Muscle layer of duodenum (tissue), 2 donors: Measurements from ENCODE around the gene TRPC5OS.

ENCODE experiments used
- H3K27ac ChIP-seq: one replicate; pipeline ENCODE4 v1.7.0; 2013; ENCODE audit warnings: mild to moderate bottlenecking, low read length
- H3K27me3 ChIP-seq: one replicate; pipeline ENCODE4 v1.7.0; 2013; ENCODE audit warnings: low read depth, mild to moderate bottlenecking, control low read depth, low read length
- H3K36me3 ChIP-seq, 2 donors: one replicate each; pipeline ENCODE4 v1.7.0; 2013; ENCODE audit warnings: low read length in 2 of 2, control low read depth in 1 of 2, mild to moderate bottlenecking in 1 of 2; ENCODE audit not compliant: insufficient read depth in 2 of 2, control insufficient read depth in 1 of 2
- H3K4me1 ChIP-seq, 2 donors: one replicate each; pipeline ENCODE4 v1.7.0; 2013; ENCODE audit warnings: low read length in 2 of 2, mild to moderate bottlenecking in 2 of 2, control low read depth in 1 of 2, moderate library complexity in 1 of 2; ENCODE audit not compliant: insufficient read depth in 2 of 2, control insufficient read depth in 1 of 2
- H3K4me3 ChIP-seq, 2 donors: one replicate each; pipeline ENCODE4 v1.7.0; 2013; ENCODE audit warnings: low read length in 2 of 2, low read depth in 1 of 2, mild to moderate bottlenecking in 1 of 2
- H3K9me3 ChIP-seq, 2 donors: one replicate each; pipeline ENCODE4 v1.7.0; 2013; ENCODE audit warnings: low read length in 2 of 2, control low read depth in 1 of 2, mild to moderate bottlenecking in 1 of 2; ENCODE audit not compliant: control insufficient read depth in 1 of 2
- donor health status: healthy.

The TRPC5OS gene

GRCh38 chrX:111875881-111876280 is at the start of gene TRPC5OS:
Gene TRPC5OS, plus strand, starts transcription at chrX:111876181. Its CDS starts 25,669 bp downstream, at chrX:111901850.
- no peaks in the 10 kb centered on the region for H3K4me1 ChIP-seq
- no peak within 1 kb of the TSS for H3K27ac ChIP-seq
- no peaks in the 10 kb centered on the region for H3K36me3 ChIP-seq
- H3K27me3 ChIP-seq = no peaks in the 10 kb centered on the region
- no peak within 1 kb of the TSS for H3K4me3 ChIP-seq
- no peaks in the 10 kb centered on the region for H3K9me3 ChIP-seq

DNA sequence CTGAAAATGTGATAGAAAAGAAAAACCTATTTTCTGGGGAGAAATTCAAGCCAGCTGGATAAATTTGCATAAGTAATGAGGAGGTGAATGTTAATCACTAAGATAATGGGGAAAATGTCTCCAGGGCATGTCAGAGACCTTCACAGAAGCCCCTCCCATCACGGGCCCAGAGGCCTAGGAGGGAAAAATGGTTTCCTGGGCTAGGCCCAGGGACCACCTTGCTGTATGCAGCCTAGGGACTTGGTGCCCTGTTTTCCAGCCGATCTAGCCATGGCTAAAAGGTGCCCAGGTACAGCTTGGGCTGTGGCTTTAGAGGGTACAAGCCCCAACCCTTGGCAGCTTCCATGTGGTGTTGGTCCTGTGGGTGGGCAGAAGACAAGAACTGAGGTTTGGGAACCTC is 46.6 kb upstream of the TRPC5OS start:
- Histone ChIP-seq H3K27me3 (no peaks in the 10 kb centered on the region), H3K4me1 (no peaks in the 10 kb centered on the region), H3K27ac (no peak overlapping the region), H3K4me3 (no peak overlapping the region), H3K9me3 (no peaks in the 10 kb centered on the region), H3K36me3 (no peaks in the 10 kb centered on the region)

DNA sequence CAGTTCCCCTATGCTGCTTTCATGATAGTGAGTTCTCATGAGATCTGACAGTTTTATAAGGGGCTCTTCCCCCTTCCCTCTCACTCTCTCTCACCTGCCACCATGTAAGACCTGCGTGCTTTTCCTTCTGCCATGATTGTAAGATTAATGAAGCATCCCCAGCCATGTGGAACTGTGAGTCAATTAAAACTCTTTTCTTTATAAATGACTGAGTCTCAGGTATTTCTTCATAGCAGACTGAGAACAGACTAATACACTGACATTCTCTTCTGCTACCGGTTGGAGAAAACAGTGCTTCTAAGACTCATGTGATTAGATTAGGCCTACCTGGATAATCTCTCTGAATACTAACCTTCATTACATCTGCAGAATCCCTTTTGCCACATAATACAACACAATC is 45.4 kb upstream of the TRPC5OS start:
- Histone ChIP-seq H3K27ac (no peak overlapping the region), H3K27me3 (no peaks in the 10 kb centered on the region)

GRCh38 chrX:111831343-111831742 is 44.6 kb upstream of the TRPC5OS start:
- H3K27me3 ChIP-seq = no peaks in the 10 kb centered on the region
- H3K9me3 ChIP-seq = no peaks in the 10 kb centered on the region
- no peaks in the 10 kb centered on the region for H3K36me3 ChIP-seq
- no peak overlapping the region for H3K4me3 ChIP-seq
- H3K27ac ChIP-seq = no peak overlapping the region
- H3K4me1 ChIP-seq = no peaks in the 10 kb centered on the region

More for the DNA sequence above, 45.4 kb upstream of the TRPC5OS start:
- Histone ChIP-seq H3K4me3 (no peak overlapping the region), H3K9me3 (no peaks in the 10 kb centered on the region), H3K36me3 (no peaks in the 10 kb centered on the region), H3K4me1 (no peaks in the 10 kb centered on the region)

DNA sequence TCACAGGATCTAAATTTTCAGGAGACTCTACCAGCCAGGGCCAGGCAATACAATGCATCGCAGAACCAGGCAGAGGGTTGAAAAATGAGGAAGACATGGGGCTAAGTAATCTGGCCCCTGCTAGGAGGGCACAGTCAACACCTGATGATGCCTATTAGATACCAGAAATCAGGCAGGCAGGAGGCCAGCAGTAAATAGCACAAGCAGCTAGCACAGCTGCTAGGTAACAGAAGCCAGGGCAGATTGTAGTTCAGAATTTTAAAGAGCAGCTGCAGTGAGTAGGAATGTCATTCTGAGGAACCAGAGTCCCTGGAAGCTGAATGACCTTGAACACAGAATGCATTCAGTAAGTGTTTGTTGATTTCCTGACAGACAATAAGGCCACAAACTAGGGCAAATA is 38.8 kb upstream of the TRPC5OS start:
- Histone ChIP-seq H3K27ac (no peak overlapping the region), H3K4me3 (no peak overlapping the region), H3K36me3 (no peaks in the 10 kb centered on the region), H3K9me3 (no peaks in the 10 kb centered on the region), H3K27me3 (no peaks in the 10 kb centered on the region), H3K4me1 (no peaks in the 10 kb centered on the region)

GRCh38 chrX:111847491-111848133 is 28.4 kb upstream of the TRPC5OS start:
- Histone ChIP-seq H3K4me1 (no peaks in the 10 kb centered on the region), H3K9me3 (no peaks in the 10 kb centered on the region), H3K4me3 (no peak overlapping the region), H3K27me3 (no peaks in the 10 kb centered on the region), H3K36me3 (no peaks in the 10 kb centered on the region), H3K27ac (no peak overlapping the region)

DNA sequence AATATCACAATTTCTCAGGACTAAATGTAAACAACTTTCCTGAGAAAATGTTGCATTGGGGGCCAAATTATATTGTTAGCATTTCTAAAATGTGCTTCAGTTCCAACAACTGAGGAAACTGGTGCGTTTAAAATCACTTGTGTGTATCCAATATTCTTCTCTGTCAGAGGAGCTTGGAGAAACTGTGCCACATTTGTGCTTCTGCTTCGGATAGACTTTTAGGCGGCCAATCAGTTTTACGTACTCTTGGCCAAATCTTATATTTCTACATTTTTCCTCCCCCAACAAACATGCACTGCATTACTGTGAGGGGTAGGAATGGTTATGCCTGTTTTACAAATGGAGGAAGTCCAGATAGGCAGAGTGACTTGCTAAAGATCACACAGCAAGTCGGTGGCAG is 27.4 kb upstream of the TRPC5OS start:
- Histone ChIP-seq H3K27ac (no peak overlapping the region), H3K4me3 (no peak overlapping the region), H3K27me3 (no peaks in the 10 kb centered on the region), H3K4me1 (no peaks in the 10 kb centered on the region), H3K36me3 (no peaks in the 10 kb centered on the region), H3K9me3 (no peaks in the 10 kb centered on the region)

DNA sequence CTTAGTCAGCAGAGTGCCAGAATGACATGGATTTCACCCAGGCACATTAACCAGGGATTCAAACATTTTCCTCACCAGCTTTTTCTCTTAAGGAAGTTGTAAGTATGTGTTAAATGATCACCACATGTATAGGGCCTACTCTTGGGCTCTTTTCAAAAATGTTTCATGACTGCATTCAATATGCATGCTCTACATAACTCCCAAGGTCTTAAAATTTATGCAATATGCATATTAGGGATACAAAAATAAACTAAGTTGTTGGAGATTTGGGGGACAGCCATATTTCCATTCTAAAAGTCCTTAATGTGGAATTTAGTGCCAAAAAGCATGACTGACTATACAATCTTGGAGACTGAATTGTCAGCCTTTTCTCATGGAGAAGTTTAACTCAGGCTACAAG is 25.0 kb upstream of the TRPC5OS start:
- Histone ChIP-seq H3K9me3 (no peaks in the 10 kb centered on the region), H3K27ac (no peak overlapping the region), H3K4me1 (no peaks in the 10 kb centered on the region), H3K27me3 (no peaks in the 10 kb centered on the region), H3K4me3 (no peak overlapping the region), H3K36me3 (no peaks in the 10 kb centered on the region)

- H3K27ac ChIP-seq = no peak overlapping the region
- no peaks in the 10 kb centered on the region for H3K27me3 ChIP-seq
- no peak overlapping the region for H3K4me3 ChIP-seq
- H3K4me1 ChIP-seq = no peaks in the 10 kb centered on the region
- no peaks in the 10 kb centered on the region for H3K36me3 ChIP-seq
- H3K9me3 ChIP-seq = no peaks in the 10 kb centered on the region
These were observed 21.2 kb upstream of the TRPC5OS start for GRCh38 chrX:111854556-111855490.

- Histone ChIP-seq H3K36me3 (no peaks in the 10 kb centered on the region), H3K27ac (no peak overlapping the region), H3K4me1 (no peaks in the 10 kb centered on the region), H3K9me3 (no peaks in the 10 kb centered on the region), H3K27me3 (no peaks in the 10 kb centered on the region), H3K4me3 (no peak overlapping the region)
These were observed 18.4 kb upstream of the TRPC5OS start for GRCh38 chrX:111857534-111858060.

- Histone ChIP-seq H3K4me1 (no peaks in the 10 kb centered on the region), H3K27me3 (no peaks in the 10 kb centered on the region), H3K4me3 (no peak overlapping the region), H3K9me3 (no peaks in the 10 kb centered on the region), H3K36me3 (no peaks in the 10 kb centered on the region), H3K27ac (no peak overlapping the region)
These were observed 14.4 kb upstream of the TRPC5OS start for GRCh38 chrX:111861605-111862004.
